ENCODE data around the gene PILRA.

PILRA gene

GRCh38 chr7:100413346-100413745 lies 40.1 kb downstream of the PILRA start:
- DNase-seq (ENCODE audit: low spot score) = no peak

DNA sequence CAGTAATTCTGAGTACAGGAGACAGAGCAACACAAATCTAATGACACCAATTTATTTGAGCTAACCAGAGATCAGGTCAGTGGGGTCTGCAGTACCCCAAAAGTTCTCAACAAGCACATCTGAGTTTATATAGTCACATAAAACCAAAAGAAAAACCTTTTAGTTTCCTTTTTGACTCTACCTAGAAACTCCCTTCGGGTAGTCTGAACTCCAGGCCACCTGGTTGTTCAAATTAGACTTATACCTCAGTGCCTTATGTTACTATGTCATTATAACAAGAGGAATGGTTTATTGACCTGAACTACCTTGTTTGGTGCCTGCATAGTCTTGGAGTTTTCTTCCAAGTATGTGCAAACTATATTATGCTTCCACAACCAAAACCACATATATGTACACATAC lies 40.6 kb downstream of the PILRA start:
- no peak for DNase-seq (ENCODE audit: low spot score)

DNA sequence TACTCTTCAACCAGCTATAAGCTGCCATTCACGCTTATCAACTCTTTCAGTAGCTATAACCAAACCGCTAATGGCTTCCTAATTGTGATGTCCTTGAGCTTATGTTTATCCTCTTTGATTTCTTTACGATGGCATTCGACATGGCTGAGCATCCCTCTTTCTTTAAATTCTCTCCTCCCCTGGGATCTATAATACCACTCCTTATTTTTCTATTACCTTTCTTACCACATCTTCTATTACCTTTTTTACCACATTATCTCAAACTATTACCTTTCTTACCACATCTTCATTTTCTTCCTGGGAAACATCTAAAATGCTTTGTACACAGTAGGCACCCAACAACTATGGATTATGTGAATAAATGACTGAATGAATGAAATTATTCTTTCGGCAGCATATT lies 42.2 kb downstream of the PILRA start:
- no peak for DNase-seq (ENCODE audit: low spot score)

GRCh38 chr7:100418930-100419659 lies 45.8 kb downstream of the PILRA start:
- no peak for DNase-seq (ENCODE audit: low spot score)

- no peak for DNase-seq (ENCODE audit: low spot score)
Observed at GRCh38 chr7:100419660-100420226, 46.5 kb downstream of the PILRA start.

DNA sequence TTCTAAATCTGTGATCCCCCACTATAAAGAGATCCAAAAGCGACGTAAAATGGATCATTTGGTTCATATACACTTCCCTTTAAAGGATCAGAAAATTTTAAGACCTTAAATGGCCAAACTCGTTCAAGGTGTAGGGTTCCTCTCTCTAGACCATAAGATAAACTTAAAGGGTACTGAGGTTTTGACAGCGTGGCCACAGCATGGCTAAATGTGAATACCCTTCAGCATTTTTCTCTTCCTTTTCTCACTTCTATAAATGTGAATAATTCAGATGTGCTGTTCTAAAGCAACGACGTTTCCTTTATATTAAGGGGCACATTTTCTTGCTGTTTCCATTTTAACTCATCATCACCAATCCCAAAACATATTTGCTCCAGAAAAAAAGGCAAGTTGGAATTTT lies 50.0 kb downstream of the PILRA start:
- no peak for DNase-seq (ENCODE audit: low spot score)

- no peak for DNase-seq (ENCODE audit: low spot score)
Observed at GRCh38 chr7:100425347-100425746, 52.1 kb downstream of the PILRA start.

DNA sequence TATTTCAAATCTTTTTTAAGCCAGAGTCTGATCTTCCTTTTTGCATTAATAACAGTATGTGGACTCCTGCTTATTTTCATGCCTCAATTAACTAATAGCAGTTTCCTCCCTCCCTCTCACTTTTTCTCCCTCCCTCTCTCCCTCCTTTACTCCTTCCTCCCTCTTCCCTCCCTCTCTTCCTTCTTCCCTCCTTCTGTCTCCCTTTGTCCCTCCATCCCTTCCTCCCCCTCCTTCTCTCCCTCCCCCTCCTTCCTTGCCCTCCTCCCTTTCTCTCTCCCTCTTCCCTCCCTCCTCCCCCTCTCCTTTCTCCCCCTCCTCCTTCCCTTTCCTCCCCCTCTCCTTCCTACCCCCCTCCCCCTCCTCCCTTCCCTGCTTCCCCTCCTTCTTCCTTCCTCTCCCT lies 53.2 kb downstream of the PILRA start:
- DNase-seq (ENCODE audit: low spot score) = no peak

- no peak for DNase-seq (ENCODE audit: low spot score)
Observed at GRCh38 chr7:100427762-100428198, 54.5 kb downstream of the PILRA start.

- peak; percentile 93 for DNase-seq (ENCODE audit: low spot score)
Observed at GRCh38 chr7:100428199-100428966, 55.1 kb downstream of the PILRA start, which contains the start of gene ZCWPW1. ZCWPW1 (minus strand) TSS chr7:100428703; CDS start chr7:100420649, 8,054 bp downstream.

DNA sequence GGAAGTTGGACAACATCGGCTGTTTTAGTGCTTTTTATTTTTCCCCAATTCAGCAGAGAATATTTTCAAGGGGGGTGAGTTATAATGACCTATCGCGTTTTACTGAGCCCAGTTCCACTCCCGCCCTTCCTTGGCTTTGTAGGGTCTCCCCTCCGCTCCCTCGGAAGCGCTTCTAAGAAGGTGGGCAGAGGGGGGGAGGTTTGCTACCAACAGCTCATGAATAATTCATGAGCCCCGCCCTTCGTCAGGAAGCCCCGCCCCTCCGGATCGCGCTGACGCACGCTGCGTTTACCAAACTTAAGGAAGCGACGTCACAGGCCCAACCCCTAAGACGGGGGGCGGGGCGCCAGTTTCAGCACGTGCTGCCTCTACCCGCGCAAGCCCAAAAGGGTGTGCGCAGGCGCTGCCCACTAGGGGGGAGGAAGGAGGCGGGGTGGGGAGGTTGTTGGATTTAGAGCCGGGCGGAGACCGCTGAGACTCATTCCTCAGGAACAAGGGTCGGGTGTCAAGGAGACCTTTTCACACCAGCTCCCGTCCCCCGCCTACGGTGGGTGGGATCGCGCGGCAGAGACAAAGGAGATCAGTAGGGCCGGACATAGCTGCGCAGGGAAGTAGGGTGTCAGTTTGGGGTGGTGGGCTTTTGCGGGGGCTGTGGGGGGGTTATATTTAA lies 55.8 kb downstream of the PILRA start:
- DNase-seq (ENCODE audit: low spot score) = peak; percentile 99

GRCh38 chr7:100429637-100430492 lies 56.6 kb downstream of the PILRA start, which contains the start of gene MEPCE:
MEPCE (plus strand) TSS chr7:100429831; CDS start chr7:100430019, 188 bp downstream.
- peak; percentile 100 for DNase-seq (ENCODE audit: low spot score)

GRCh38 chr7:100430493-100431285 lies 57.4 kb downstream of the PILRA start:
- no peak for DNase-seq (ENCODE audit: low spot score)

DNA sequence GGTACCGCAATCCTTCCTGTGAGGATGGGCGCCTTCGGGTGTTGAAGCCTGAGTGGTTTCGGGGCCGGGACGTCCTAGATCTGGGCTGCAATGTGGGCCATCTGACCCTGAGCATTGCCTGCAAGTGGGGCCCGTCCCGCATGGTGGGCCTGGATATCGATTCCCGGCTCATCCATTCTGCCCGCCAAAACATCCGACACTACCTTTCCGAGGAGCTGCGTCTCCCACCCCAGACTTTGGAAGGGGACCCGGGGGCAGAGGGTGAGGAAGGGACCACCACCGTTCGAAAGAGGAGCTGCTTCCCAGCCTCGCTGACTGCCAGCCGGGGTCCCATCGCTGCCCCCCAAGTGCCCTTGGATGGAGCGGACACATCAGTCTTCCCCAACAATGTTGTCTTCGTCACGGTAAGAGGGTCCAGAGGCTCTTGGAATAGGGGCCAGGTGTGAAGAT lies 58.0 kb downstream of the PILRA start:
- no peak for DNase-seq (ENCODE audit: low spot score)

DNA sequence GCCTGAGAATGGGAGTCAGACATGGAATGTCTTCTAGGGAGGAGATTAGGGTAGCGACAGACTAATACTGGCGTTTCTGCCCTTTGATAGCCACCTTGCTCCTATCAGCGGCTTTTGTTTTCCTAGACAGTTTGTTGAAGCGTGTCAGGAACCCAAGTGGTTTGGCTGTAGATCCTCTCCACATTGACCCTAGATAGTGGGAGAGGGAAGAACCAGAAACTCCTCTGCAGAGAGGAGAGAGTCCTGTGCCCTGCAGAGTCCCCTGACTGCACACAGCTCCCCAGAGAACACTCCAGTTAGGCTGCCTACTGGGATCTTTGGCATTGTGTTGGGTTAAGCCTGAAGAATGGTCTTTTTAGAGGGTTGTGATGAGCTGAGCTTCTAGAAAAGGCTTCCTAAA lies 58.8 kb downstream of the PILRA start:
- no peak for DNase-seq (ENCODE audit: low spot score)

GRCh38 chr7:100432621-100433275 lies 59.5 kb downstream of the PILRA start:
- no peak for DNase-seq (ENCODE audit: low spot score)

DNA sequence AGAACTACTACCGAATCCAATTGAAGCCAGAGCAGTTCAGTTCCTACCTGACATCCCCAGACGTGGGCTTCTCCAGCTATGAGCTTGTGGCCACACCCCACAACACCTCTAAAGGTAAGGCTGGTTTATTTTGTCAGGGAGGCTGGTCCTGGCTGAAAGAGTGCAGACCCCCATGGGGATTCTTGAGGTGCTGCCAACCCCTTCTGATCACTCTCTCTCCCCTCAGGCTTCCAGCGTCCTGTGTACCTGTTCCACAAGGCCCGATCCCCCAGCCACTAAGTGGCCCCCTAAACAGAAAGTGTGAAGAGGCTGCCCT lies 59.9 kb downstream of the PILRA start:
- no peak for DNase-seq (ENCODE audit: low spot score)

DNA sequence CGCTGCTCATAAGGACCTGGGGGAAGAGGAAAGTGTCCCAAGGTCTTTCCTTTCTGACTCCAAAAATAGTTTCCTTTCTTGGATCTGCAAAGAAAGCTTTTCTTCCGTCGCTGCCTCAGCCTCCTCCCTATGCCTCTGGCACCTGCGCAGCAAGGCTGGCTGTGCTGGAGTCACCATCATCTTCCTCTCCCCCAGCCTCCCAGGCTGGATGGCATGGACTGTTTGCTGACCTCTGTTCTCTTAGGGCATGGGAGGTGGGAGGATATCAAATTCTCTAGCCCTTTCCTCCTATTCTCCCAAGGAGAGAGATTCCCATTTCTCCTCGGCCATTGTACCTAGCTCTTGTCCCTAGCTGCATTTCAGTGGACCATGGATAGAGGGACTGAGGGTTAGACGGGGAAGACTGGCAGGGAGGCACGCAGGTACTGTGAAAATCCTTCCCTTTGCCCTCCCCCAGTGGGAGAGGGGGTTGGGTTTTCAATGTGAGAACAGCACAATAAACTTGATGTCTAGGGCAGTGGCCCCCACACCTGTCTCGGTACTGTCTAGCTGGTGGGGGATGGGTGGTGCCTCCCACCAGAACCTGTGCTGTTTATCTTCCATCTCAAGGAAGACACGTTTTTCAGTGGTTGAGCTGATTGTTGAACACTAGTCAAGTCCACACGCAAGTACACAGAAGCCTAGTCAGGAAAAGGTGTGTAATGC lies 60.5 kb downstream of the PILRA start:
- DNase-seq (ENCODE audit: low spot score) = no peak
